A204.1 (cell line): ENCODE measurements around the gene JAKMIP1.

Source experiments
- FAIRE-seq: peaks from 2 replicates; lab custom pipeline; 2012; peaks lifted over from hg19 to GRCh38; lab: Jason Lieb, UNC

Gene JAKMIP1

DNA sequence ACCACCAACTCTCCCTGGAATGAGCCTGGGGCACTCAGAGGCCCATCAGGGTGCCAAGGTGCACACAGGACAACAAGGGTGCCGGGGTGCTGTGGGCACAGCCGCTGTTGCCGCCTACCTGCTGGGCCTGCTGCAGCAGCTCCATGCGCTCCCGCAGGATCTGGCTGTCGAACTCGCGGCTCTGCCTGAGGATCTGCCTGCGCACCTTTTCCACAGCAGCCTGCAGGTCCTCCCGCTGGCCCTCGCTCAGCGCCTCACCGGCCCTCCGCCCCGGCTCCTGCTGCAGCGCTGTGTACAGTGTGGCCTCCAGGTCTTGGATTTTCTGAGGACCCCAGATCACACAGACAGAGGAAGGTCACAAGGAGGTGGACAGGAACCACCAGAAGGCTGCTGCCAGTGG is 164.6 kb downstream of the JAKMIP1 start:
- no peak for FAIRE-seq

DNA sequence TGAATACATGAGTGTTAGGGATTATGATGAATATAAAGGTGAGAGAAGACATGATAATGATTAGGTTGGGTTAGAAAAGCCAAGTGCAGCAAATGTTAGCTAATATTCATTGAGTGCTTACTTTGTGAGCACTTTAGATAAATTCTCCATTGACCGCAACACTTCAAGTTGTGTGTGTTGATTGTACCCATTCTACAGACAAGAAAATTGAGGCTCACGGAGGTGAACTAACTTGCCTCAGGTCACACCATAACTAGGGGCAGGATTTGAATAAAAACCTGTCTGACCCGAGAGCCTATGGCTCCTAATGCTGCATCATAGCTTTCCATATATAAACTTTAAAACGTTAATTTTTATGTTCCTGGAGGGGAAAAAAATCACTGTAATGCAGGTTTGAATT is 167.0 kb downstream of the JAKMIP1 start:
- no peak for FAIRE-seq

DNA sequence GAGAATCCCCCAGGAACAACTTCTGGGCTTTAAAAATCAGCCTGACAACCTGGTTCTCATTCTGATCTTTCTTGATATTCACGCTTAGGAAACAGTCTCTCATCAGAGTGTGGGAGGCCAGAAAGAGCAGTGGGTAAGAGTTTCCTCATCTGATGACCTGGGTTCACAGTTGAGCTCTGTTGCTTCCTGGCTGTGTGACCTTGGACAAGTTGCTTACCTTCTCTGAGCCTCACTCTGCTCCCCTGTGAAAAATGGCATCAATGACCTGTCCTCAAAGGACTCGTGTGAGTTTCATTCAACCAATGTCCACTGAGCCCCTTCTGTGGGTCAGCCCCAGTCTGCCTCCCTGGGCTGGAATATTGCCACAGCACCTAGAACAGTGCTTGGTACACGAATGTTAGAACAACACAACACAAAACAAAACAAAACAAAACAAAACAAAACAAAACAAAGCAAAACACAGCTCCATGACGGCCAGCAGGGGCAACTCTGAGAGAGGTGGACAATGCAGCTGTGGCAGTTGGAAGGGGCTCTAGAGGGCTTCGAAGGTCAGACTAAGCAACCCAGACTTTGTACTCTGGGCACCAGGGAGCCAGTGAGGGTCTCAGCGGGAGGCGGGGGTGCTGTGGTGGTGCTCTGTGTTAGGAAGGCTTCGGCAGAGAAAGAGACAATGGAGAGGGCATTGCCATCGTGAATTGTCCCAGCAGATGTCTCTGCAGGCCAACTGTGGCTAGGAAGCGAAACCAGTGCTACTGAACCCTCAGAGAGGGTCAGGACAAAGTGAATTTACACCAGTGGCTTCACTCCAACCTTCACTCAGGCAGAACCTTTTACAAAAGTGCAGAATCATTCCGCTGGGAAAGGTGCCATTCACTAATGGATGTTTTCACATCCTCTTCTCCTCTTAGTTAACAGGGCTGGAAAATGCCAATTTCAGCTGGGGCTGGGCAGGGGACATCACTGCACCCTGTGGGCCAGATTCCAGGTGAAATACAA is 167.8 kb downstream of the JAKMIP1 start:
- FAIRE-seq = no peak

DNA sequence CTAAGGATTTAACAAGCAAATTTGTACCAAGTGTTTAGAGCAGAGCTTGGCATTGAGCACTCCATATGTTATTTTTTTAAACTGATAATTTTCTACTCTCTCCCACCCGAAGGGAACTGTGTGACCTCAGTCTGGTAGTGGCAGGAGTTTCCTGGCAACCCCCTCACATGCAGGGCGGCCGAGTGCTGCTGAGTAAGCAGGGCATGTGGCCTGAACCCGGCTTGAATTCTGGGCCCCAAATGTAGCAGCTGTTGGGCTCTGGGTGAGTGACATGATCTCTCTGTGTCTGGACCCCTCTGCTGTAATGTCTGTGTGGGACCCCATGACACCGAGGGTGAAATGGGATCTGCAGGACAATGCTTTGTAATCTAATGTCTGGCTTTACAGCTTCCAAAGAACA is 168.5 kb downstream of the JAKMIP1 start:
- FAIRE-seq = no peak

DNA sequence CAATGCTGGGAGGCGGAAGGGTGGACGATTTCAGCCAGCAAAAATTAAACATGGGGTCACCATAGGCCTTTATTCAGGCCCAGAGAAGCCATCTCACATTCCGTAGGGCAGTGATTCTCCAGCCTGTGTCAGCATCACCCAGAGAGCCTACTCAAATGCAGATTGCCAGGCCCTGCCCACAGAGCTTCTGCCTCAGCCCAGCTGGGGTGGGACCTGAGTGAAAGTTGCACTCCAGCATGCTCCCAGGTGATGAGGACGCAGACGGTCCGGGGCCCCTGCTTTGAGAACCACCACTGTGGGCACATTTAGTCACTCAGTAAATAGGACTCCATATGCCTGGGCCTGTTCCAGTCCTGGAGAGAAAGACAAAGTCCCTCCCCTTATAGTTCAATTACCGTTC is 169.7 kb downstream of the JAKMIP1 start:
- no peak for FAIRE-seq

DNA sequence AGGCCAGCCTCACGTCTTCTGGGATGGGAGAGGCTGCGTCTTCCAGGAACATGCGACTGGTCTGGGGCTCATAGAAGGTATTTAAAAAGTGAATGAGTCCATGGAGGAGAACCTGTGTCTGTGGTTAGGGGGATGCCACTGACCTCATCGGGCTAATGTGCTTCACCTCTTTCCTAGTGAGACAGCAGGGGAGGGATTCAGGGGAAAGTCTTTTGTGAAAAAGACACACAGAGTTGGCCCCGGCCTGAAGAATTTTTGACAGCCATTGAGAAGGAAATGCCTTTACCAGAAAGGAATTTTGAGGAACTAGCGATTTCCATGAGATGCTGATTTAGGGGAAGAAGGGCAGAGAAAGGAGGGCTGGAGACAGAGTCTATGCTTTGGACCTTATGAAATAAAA is 171.1 kb downstream of the JAKMIP1 start:
- no peak for FAIRE-seq

DNA sequence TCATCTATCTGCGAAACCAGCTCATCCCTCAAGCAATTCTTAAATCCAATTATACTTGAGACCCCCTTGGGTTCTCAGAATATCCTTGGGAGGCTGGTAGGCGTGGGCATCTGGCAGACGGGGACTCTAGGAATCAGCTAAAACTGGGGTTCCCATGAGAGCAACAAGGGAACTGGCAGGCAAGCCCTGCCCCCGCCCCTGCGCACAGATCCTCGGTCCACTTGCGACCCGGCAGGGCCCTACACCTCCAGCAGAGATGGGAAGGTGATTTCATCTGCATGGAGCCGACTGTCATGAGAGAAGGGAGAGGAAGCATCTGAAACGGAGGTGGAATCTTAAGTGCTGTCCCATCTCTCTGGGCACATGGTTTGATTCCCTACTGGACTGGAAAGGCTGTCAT is 172.2 kb downstream of the JAKMIP1 start:
- no peak for FAIRE-seq

DNA sequence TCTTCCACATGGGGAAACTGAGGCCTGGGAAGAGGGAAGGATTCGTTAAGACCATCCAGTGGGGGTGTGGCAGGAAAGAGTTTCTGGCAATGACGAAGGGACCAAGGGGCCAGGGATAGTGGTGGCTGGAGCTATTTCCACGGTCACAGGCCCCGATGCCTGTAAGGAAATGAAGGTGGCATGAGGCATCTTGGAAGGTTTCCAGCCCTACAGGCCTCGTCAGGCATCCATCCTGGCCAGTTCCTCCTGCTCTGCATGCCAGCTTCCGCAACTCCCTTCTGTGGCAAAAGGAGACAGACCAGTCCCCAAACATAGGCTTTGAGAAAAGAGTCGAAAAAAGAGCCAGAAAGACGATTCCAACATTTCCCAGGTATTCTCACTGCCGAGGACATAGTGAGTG is 173.0 kb downstream of the JAKMIP1 start:
- no peak for FAIRE-seq

DNA sequence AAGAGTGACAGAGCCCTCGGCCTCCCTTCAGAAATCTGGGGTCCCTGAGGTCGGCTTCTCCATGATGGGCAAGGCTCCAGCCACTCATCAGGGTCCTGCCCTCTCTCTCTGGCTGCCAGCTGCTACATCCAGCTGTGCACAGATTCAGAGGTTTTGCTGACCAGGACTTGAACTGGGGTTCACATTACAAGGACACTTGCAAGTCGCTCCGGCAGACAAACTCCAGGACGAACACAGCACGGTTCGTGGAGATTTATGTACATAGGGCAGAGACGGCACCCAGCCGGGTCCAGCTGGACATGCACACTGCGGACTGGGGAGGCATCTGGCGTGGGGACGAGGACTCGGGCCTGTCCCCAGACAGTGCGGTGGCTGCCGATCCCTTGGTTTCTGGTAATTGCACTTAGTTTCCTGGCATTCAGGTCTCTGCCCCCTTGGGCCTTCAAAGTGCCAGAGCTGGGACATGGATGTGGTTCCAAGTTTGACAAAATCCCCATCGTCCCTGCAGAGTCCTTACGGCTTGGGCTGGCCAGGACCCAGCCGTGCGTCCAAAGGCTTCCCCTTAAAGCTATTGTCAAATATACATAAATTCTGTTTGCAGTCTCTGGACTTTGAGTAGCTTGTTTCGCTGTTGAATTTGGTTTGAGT is 175.9 kb downstream of the JAKMIP1 start:
- no peak for FAIRE-seq

DNA sequence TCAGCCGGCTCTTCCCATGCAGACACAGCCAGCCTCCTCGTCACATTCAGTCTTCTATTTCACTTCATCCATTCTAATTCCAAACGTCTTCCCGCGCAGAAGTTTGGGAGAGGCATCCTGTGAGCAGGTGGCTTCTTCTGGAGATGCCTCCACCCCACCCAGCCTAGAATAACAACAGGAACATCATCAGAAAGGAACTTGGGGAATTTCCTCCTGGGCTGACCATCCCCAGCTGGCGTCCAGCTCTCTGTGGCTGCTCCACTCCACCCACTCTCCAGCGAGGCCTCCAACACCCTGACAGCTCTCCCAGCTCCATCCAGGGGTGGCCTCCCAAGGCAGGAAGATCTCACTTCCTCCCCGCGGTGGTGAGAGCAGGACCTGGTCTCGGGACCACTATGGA is 176.6 kb downstream of the JAKMIP1 start:
- FAIRE-seq = no peak

DNA sequence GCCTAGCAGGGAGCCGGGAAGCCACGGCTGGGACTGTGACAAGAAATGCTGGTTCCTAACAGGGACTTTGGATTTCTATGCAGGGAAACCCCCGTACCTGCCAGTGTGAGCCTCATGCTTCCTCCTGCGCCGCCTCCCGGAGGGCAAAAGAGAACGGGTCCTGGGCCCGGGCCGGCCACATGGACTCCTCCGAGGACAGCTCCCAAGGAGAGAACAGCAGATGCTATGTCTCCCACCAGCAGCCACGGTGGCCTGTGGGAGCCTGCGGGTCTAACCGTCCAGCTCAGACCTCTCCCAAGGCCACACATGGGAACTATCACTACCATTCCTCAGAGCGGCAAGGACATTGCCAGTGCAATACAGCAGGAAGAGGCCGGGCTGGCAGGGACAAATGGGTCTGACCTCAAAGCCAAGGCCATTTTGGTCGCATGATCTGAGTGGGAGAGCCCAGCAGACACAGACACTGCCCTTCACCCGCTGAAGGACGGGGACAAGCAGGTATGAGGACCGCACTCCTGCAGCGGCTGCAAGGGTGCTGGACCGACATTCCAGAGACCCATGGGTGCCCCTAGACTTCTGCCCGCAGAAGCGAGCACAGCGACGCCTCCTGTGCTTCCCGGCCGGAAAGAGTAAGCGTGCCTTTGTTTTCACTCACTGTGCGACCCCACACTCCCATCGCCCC is 177.6 kb downstream of the JAKMIP1 start:
- FAIRE-seq = no peak

DNA sequence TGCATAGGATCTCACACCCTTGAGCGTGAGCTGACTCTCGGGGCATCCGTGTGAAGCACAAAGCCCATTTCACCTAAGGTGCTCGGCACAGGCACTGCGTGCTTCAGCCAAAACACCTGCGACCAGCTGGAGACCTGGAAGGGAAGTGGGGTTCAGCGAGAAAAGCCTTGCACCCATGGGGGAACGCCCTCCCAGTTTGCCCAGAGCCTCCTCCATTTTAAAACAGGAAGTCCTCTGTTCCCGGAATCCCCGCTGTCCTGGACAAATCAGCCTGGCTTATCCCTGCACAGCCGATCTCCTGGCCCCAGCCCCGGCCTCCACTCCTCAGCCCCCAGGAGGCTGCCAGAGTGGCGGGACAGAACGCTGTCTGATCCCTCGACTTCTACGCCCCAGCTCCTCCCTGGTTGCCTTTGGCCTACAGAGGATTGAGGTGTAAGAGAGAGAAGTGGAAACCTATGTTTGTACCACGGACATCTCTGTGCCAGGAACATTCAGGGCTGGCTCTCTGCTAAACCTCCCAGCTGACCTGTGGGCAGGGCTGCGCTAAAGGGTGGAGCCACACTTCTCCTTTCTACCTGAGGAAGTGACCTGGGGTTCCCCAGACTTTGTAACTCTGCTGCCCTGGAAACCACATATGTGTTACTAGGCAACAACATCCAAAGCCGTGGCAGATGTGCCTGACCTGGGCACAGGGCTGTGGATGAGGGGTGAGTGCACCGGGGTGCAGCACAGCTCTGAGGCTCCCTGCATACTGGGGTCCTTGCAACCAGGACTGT is 178.3 kb downstream of the JAKMIP1 start:
- no peak for FAIRE-seq

DNA sequence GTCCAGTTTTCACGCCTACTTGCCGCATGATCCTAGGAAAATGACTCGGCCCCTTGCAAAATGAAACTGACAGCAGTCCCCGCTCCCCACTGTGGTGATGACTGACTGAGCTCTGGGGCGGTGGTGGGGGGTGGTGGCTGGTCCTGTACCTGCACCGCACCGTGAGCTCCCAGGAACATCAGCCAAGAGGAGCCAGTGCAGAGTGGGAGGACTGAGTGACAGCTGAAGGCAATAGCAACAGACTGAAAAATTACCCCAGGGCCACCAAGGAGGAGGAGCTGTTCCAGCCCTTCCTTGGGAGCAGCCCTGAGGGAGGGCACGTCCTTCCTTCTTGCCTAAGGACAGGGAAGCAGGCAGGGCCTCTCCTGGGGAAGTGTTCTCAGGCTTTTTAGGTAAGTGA is 179.7 kb downstream of the JAKMIP1 start:
- no peak for FAIRE-seq

DNA sequence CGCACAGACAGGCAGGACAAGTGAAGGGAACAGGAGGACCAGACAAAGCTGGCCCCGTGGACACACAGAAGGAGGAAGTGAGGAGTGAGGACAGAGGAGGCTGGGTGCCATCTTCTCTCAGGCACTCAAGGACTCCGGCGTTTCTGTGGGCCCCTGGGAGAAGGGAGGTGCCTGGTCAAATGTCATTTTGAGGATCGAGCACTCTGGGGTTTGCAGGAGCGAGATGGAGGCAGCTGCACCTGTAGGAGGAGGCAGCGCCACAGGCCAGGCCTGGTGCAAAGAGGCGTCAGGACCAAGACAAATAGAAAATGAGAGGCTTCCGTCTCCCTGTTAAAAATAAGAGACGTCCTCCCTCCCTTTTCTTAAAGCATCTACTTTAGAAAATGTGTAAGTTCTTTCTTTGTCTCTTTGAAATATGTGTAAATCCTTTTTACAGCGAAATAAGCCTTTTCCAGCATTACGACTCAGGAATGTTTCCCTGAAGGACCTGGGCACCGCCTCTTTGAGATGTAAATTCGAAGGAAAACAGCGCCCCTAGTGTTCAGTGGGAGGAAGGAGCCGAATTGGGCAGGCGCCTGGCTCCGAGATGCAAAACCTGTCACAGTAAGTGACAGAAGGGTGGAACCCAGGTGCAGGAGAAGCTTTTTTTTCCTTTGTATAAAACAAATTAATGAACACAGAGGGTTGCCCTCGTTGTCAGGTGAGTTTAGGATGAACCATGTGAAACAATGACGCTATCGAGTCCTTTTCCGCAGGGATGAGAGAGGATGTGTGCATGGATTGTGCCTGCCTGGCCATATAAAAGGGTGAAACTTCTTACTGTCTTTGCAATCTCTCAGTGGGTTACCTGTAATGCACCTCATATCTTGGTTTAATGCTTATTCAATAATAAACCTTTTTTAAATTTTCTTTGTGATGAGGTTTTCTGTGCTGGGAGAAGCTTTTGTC is 180.8 kb downstream of the JAKMIP1 start:
- peak; percentile 75 for FAIRE-seq

DNA sequence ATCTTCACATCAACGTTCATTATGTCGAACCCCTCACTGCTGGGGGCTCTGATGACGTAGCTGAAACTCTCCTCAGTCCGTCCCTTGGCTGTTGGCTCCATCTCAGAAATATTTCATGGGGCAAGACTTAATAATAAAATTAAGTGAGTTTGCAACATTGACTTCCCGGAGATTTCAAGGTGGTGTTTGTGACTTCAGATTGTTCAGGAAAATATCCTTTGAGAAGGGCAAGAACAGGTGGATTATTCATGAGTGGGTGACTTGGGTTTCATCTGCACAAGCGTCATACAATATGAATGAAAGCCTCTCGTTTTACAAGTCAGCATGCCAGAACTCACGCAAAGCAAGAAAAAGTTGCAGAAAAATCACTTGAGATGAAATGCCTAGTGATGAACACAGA is 182.0 kb downstream of the JAKMIP1 start, which contains the start of gene C4orf50:
C4orf50 (minus strand) TSS at position 101 of the 400 bp plus-strand sequence.
- FAIRE-seq = no peak

DNA sequence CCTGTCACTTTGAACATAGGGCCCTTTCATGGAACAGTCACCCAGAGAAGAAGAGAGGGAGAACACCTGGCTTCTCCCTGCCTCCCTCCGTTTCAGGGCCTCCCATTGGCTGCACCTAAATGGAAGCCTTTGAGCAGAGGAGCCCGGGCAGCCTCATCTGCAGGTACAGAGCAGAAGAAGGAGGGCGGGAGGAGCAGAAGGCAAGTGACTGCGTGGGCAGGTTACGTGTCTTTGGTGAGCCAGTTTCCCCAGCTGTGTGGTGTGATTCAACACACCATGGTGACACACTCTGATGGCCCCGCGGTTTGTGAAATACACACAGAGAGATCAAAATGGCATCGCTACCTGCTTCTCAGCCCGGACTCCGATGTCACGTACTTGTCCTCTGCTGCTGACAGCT is 182.5 kb downstream of the JAKMIP1 start:
- no peak for FAIRE-seq

DNA sequence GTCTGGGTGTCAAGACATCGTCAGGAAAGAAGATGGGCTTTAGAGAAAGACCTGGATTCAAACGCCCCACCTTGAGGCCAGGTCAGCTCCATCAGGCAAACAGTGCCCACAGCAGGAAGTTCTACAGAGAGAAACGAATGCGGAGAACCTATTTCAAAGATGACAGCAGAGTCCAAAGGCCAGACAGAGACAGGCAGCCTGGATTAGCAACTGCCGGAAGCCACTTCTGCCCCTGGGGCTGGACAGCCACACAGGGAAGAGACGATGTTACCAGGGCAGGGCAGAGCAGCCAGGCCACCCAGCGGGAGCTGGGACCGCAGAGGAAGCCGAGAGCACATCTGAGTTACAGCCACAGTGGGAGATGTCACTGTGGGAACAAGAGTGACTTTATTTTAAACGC is 183.3 kb downstream of the JAKMIP1 start:
- no peak for FAIRE-seq

DNA sequence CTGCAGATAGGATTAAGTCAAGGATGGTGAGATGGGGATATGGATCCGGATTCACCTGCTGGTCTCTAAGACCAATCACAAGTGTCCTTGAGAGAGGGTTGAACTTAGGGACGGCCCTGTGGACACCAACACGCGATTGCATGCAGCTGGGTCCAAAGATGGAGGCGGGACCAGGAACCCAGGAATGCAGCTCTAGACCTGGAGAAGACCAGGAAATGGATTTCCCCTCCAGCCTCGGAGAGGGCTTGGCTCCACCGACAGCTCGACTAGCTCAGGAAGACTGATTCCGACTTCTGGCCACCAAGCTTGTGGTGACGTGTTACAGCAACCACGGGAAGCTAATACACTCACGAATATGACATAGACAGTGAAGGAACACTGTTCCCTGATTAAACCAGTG is 186.8 kb downstream of the JAKMIP1 start:
- FAIRE-seq = no peak

DNA sequence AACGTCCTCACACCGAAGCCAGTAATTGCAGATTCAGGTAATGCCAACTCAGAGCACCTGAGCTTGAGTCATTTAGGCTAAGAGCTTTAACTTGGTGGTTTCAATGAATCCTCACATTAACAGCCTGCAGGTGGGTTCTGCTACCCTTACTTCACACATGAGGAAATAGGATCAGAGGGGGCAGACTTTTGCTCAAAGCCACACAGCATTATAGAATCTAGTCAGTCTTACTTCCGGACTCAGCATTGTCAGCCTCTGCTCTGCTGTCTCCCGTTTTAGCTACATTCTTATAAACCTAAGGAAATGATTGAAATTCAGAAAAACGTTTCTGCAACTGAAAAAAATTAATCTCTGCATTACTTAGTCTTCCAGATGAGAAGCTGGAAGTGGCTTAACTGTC is 188.1 kb downstream of the JAKMIP1 start:
- FAIRE-seq = no peak

DNA sequence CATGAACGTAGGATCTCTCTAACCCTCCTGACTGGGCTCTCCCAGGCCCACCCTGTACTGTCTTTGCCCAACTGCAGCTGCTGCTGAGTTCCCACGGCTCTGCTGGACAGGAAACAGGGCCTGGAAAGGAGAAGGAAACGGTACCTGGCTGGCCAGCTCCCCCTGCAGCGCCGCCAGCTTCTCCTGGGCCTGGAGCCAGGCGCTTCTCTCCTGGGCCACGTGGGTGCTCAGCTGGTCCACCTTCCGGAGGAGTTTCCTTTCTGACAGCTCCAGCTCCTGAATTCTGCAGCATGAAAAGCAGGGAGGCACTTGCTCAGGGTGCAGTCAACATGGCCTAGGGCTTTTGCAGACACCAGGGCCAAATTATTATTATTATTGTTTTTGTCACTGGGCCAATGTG is 188.7 kb downstream of the JAKMIP1 start:
- FAIRE-seq = no peak

DNA sequence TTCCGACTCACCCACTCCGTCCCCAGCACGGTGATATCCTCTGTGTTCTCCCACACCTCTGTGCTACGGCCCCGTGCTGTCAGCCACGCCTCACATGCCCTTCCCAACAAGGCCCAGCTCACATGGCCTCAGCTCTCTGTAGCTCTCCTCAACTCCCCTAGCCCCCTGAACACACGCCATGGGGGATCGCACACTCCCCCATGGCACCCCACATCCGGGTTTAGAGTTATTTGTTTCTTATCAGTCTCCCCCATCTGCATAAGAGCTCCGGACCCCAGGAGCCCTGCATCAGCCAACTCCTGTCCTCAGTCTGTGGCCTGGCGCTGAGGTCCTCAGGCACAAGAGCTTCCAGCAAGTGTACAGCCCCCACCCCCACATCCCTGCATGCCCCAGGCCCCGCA is 189.1 kb downstream of the JAKMIP1 start:
- no peak for FAIRE-seq
